HG03571 (cell line): ENCODE results near the gene HSD3B2.

Source experiments
- ATAC-seq: cut with Tn5 transposase; IDR thresholded peaks from one replicate; pipeline ENCODE4 v1.9.1; 2021; ENCODE audit not compliant: unreplicated experiment

Gene HSD3B2

DNA sequence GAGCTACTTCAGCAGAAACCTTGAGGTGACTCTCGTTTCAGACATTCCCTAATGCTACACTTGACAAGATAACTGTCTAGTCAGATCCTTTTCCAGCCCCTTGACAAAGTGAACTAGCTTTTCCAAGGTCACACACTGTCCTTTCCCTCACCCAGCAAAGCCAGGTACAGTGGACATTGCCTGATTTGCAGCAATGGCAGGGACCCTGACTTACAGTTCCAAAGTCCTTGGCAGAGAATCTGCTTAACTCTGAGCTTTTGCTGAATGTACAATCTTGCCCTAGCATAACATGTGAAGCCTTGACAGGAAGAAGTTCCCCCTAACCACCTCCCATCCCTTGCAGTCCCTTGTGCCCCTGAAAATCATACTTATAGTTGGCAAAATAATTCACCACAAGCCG lies 37.1 kb downstream of the HSD3B2 start:
- ATAC-seq, result no peak

DNA sequence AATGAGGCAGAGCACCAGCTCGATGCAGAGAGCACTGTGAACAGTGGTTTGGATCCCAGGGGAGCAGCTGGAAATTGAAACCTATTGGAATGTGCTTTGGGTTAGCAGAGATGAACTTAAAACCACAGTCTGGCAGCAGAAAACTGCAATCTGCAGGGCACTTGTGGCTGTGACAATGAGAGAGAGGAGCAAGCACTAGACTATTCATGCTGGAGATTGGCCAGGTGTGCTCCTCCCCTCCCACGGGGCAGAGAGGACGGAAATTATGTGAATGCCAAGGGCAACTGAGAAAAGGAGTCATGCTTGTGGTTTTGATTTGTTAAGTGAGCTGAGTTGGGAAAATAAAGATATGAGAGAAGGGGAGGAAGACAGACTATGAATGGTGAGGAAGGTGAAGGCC lies 38.1 kb downstream of the HSD3B2 start:
- ATAC-seq, result no peak

GRCh38 chr1:119462964-119463363 lies 48.0 kb downstream of the HSD3B2 start:
- ATAC-seq, result no peak

GRCh38 chr1:119463569-119463968 lies 48.6 kb downstream of the HSD3B2 start:
- no peak for ATAC-seq

DNA sequence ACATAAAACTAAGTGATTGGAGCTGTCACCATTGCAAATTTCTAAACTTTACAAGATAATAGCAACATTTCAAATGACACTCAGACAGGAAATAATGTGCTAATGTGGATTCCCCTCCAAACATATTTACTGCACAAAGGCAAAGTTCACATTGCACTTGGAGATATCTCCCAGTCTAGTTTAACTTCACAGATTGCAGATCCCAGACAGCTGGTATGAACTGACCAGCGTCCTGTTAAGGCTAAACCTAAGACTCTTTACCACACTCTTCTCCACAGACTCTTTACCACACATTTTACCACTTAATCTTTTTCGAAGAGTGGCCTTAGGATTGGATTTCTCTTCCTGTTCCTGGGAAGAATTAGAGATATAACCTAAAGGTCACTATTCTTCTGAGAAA lies 51.5 kb downstream of the HSD3B2 start:
- ATAC-seq, result no peak

DNA sequence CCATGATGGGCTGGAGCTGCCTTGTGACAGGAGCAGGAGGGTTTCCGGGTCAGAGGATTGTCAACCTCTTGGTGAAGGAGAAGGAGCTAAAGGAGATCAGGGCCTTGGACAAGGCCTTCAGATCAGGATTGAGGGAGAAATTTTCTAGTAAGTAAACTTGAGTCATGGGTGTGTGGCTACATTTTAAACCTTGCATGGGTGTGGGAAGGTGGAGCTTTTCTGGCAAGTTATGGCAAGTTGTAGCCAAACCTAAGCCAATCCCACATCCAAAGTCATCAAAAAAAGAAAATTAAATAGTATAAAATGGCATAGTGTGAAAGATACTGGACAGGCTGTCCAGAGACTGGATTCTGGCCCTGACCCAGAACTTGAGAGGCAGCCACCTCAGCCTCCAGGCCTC lies 52.3 kb downstream of the HSD3B2 start:
- no peak for ATAC-seq

GRCh38 chr1:119467857-119468668 lies 53.1 kb downstream of the HSD3B2 start:
- ATAC-seq, result no peak

DNA sequence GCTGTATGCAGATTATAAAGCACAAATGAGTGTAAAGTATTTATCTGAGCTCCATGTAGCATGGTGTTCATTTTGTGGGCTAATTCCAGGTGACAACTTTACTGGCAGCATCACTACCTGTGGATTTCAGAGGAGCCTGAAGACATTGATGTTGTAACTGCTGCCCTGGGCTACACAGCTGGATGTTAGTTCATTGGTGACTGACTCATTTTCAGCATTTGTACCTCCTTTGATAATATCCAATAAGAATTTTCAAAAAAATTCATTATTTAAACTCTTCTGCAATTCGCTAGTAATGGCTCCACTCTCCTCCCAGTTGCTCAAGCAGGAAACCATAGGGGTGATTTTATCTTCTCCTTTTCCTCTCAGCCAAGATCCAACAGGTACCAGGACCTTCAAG lies 54.8 kb downstream of the HSD3B2 start:
- ATAC-seq, result no peak

DNA sequence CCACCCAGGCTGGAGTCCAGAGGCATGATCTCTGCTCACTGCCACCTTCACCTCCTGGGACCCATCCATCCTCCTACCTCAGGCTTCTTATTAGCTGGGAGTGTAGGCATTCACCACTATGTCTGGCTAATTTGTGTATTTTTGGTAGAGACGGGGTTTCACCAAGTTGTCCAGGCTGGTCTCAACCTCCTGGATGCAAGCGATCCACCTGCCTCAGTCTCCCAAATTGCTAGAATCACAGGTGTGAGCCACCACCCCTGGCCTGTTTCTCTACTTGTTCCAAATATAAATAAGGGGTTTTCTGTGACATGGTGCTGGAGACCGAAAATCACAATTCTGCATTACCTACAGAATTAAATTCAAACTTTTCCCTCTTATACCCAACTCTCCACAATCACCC lies 55.4 kb downstream of the HSD3B2 start:
- ATAC-seq, result no peak

DNA sequence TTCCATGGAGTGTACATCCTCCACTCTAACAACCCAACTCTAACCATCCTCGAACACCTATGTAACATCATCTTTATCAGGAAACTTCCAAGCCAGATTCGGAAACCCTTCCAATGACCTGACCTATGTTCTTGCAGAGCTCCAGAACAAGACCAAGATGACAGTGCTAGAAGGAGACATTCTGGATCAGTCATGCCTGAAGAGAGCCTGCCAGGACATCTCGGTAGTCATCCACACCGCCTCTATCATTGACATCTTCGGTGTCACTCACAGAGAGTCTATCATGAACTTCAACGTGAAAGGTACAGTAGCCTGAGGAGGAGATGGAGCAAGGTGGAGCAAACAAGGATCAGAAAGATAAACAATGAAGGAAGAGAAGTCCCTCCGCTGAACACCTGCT lies 56.0 kb downstream of the HSD3B2 start:
- ATAC-seq, result no peak

- ATAC-seq, result no peak
These were observed 56.6 kb downstream of the HSD3B2 start for GRCh38 chr1:119471566-119471965.

GRCh38 chr1:119472080-119472818 lies 57.3 kb downstream of the HSD3B2 start:
- no peak for ATAC-seq
